Mucosa of gallbladder (tissue), 1 donor: ENCODE measurements around the gene GORAB. TPM values are rescaled to one million over a fixed set of nuclear protein-coding genes. Genes with fewer than 3 reads are reported as not detected.
A peak's percentile ranks its signal among the peaks of the same experiment; 100 is the strongest.

Experiments
- DNase-seq: peaks from one replicate; pipeline ENCODE4 v3.0.0-alpha.2; 2020; ENCODE audit warnings: low spot score
- total RNA-seq: library from RNA; stranded (reverse); gene quantifications from one replicate; pipeline ENCODE4 v1.2.1, GENCODE V29; 2021
- donor health status: DM: no; HTN: no; CAD: no.

Gene GORAB
- total RNA-seq, 1 donor from 2014 or later = 9.7 TPM

DNA sequence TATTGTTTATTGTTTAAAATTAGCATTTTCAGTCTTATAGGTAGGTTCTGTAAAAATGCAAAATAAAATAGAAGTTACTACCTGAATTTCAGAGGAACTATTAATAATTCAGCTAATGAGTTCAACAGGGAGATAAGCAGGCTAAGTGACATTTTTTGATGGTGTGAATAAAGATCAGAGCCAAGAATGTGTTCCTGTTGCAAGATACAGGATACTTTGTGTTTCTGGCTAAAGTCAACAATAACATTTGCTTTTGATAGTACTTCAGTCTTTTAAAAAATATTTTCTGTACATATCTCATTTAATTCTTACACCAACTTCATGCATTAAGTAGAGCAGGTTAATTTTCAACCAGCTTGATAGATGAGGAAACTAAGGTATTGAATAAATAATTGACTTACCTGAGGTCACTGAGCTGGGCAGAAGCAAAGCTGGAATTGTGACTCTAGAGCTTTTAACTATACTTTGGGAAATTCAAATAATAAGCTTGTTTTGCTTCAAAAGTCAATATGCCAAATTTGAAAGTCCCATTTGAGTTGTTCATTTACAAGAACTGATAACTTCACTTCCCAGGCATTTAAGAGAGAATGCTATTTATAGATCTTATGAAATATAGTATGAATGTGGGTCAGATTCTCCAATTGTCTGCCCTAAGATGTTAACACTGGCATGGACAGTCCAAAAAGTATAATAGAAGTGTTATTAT is 6.0 kb downstream of the GORAB start:
- DNase-seq = no peak

DNA sequence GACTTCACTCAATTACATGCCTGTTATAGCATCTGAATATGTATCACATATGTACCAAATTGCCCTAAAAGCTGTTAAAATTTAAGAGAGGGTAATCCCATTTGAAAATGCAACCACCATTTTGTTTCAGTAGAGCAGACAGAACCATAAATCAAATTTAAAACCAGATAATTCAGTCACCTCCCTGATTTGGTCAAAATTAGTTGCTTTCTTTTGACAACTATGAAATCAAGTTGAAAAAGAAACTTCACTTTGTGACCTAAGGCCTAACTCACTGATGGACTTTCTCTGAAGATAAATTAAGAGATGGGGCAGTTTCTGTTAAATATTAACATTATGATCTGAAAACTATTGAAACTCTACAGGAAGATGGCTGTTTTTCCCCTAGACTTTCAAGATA is 6.7 kb downstream of the GORAB start:
- DNase-seq = no peak

DNA sequence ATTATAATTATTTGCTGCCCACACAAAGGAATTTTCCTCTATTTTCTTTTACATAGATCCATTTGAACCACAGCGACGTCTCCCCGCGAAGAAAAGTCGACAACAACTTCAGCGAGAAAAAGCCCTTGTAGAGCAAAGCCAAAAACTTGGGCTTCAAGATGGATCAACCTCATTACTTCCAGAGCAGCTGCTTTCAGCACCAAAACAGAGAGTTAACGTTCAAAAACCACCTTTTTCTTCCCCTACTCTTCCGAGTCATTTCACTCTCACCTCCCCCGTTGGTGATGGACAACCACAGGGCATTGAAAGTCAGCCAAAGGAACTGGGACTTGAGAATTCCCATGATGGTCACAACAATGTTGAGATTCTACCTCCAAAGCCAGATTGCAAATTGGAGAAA is 7.2 kb downstream of the GORAB start:
- no peak for DNase-seq

- no peak for DNase-seq
These were observed 12.7 kb downstream of the GORAB start for GRCh38 chr1:170544624-170545023.

GRCh38 chr1:170545476-170545875 is 13.5 kb downstream of the GORAB start:
- DNase-seq = no peak

GRCh38 chr1:170547255-170547654 is 15.3 kb downstream of the GORAB start:
- DNase-seq = no peak

GRCh38 chr1:170548497-170548896 is 16.5 kb downstream of the GORAB start:
- no peak for DNase-seq

- DNase-seq = no peak
These were observed 23.4 kb downstream of the GORAB start for GRCh38 chr1:170555370-170555769.

DNA sequence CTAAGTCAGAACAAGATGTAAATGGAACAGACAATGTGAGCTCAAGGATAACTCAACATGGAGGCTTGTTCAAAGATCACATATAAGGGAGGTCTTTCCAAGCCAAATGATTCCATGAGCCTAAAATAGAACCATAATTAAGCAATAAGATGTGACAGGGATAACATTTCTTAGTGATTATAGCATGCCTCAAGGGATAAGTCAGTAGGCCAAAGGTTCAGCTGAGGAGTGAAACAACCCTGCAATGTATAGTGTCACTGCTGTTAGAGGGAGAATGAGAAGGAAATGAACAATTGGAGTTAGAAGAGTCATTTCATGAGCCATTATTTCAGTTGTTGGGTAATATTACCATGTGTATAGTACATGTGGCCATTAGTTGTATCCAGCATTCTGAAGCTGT is 25.0 kb downstream of the GORAB start:
- no peak for DNase-seq

DNA sequence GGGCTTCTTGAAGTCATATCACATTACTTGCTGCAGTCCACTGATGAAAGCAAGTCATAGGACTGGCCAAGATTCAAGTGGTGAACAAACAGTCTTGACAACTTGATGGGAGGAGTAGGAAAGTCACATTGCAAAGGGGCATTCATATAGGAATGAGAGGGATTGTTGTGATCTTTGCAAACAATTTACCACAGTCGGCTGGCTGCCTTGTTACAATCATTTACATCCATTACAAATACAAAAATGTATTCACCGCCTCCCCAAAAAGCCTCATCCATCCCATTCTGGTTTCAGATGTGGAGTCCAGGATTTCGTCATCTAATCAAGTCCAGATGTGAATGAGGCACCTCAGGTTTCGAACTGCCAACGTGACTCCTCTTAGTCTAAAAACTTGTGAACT is 26.8 kb downstream of the GORAB start:
- no peak for DNase-seq

DNA sequence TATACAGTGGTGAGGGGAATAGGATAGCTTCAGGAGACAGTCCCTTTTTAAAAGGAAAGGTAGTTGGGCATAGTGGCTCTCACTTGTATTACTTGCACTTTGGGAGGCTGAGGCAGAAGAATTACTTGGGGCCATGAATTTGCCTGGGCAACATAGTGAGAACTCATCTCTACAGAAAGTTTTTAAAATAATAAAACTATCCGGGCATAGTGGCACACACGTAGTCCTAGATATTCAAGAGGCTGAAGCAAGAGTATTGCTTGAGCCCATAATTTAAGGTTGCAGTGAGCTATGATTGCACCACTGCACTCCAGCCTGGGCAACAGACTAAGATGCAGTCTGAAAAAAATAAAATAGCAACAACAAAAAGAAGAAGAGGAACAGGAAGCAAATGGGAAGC is 27.2 kb downstream of the GORAB start:
- no peak for DNase-seq

DNA sequence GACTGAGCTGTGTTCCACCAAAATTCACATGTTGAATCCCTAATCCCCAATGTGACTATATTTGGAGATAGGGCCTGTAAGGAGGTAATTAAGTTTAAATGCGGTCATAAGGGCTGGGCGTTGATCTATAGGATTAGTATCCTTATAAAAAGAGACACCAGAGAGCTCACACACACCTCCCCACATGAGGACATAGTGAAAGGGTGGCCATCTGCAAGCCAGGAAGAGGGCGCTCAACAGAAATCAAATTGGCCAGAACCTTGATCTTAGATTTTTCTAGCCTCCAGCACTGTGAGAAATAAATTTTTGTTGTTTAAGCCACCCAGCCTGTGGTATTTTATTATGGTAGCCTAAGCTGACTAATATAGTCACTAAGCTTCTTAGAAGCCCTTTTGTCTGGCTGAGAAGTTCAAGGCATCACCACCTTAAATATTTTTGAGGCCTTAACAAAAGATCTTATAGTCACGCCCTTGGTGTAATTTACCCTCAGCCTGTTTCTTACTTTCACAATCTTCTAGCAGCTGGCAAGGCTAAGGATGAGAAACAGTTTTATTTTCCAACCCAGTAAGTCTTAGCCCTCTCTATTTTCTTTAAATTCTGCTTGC is 28.8 kb downstream of the GORAB start:
- no peak for DNase-seq

- peak; percentile 46 for DNase-seq
These were observed 30.8 kb downstream of the GORAB start for GRCh38 chr1:170562646-170563338.

DNA sequence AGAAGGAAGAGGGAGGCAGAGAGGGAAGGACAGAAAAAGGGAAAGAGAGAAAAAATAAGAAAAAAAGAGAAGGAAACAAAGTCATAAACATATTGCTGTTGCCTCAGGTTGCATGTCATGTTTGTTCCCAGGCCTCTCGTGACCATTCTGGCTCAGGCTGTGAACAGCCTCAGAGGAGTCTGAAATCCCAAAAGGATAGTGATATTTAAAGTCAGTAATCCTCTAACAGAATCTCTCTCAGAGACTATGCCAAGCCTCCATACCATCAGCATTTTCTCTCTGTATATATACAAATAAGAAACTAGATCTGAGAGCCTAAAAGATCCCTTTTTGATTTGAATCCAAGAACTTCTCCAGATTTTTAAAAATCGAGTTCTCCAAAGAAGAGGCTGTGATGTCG is 35.2 kb downstream of the GORAB start:
- DNase-seq = no peak

DNA sequence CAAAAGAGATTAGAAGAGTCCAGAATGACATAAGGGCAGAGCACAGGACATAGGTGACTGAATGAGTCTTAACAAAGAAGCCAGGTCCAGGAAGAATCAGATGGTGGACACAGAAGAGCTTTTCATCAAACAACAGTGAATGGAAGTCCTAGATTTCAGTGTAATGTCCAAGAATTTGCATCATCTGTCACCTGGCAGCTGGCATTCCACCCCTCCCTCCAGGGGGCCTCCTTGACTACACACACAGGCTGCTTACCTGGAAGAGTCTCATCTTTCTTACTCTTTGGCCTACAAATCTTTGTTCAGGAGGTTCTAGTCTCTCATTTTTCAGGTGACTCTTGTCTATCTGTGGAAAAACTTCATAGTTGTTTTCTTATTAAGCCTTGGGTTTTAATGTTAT is 36.2 kb downstream of the GORAB start:
- no peak for DNase-seq

- no peak for DNase-seq
These were observed 45.0 kb downstream of the GORAB start for GRCh38 chr1:170576980-170577379.

GRCh38 chr1:170578359-170578758 is 46.4 kb downstream of the GORAB start:
- no peak for DNase-seq

DNA sequence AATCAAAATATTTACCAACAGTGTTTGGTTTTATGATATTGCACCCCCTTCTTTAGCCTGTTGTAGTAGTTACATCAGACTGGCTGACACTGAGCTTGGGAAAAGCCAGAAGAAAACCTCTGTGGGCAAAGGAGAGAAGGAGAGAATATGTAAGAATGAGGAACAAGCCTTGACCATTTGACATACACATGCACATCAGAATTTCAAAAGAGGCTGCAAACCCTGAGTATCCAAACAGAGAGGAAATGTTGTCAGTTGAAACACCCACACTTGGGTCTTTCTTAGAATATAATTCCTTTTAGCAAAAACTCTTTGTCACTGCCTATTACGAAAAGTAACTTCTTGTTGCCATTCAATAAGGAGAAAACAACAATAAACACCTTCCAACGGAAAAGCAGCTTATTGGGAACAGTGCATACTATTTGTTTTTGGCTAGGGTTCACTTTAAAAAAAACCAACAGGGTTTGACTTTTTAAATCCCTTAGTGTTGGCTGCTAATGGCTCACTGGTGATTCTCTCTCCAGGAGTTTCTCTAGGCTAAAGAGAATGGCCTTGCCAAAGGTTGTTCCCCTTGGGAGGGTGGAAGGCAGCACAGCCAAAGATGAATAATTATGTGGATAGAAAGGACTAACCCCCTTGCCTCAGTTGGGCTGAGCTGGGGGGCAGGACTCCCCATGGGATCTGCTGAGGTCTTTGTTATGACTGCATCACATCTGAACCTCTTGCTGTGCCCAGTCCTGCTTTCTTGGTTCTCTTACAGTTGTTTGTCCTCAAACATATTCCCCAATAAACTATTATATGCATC is 48.9 kb downstream of the GORAB start:
- no peak for DNase-seq

- no peak for DNase-seq
These were observed 51.2 kb downstream of the GORAB start for GRCh38 chr1:170583186-170583585.

- DNase-seq = no peak
These were observed 54.6 kb downstream of the GORAB start for GRCh38 chr1:170586321-170587252.

- DNase-seq = no peak
These were observed 55.3 kb downstream of the GORAB start for GRCh38 chr1:170587253-170587593.
